ENCODE results near the gene KLHDC2. TPM values are rescaled to one million over a fixed set of nuclear protein-coding genes. Genes with fewer than 3 reads are reported as not detected.
"Not testable (repeated sequence)": the region's sequence is repeated elsewhere in the genome, so short reads cannot be mapped to it uniquely, and the experiment has no call there.

KLHDC2 gene, protein sequence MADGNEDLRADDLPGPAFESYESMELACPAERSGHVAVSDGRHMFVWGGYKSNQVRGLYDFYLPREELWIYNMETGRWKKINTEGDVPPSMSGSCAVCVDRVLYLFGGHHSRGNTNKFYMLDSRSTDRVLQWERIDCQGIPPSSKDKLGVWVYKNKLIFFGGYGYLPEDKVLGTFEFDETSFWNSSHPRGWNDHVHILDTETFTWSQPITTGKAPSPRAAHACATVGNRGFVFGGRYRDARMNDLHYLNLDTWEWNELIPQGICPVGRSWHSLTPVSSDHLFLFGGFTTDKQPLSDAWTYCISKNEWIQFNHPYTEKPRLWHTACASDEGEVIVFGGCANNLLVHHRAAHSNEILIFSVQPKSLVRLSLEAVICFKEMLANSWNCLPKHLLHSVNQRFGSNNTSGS
- total RNA-seq, result 10 to 100 TPM; 43.5 to 93.1 (median 65.3) TPM

DNA sequence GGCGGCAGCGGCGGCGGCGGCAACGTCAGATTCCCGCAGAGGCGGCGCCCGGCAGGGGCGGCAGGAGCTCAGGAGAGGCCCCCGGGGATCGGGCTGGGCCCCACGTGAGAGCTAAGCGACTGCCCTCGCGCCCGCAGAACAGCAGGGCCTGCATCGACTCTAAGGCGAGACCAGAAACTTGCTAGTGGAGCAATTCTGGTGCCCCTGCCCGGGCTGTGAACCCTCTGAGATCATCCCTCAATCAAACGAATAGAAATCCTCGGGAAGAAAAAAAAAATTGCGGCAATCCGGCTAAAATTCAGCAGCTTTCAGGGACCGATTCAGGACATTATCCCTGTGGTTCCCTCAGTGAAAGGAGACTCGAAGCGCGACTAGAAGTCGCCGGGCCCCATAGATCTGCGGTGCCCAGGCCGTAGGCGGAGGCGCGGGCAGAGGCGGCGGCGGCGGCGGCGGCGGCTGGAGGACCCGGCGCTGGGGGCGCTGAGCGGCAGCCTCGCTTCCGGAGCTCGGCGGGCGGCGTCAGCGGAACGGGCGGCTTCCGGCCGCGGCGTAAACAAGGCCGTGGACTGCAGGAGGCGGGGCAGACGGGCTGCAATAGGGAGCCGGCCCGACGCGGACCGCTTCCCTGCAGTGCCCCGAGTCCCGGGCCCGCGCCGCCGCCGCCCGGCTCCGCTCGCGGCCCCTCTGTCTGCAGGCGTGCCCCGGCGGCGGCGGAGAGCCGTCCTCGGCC, at the start of gene KLHDC2:
Gene KLHDC2 (plus strand): TSS at position 583 of the 730 bp plus-strand sequence. CDS start 316 bp downstream, outside the sequence.
- no peaks in the 10 kb centered on the region for H3K9me3 ChIP-seq
- 0% methylated on average over 50 of the region's 86 CpGs for WGBS
- peak within 1 kb of the TSS; percentile 100 for H3K27ac ChIP-seq
- H3K4me1 ChIP-seq, result peaks cover 30% of the 10 kb centered on the region
- H3K36me3 ChIP-seq, result peaks cover 6% of the 10 kb centered on the region
- DNase-seq (ENCODE audit: low spot score in 2 of 2), result peak; percentile 90 to 94
- peak; percentile 3 to 68 (median 14) for TF ChIP-seq POLR2AphosphoS5 (IDR thresholded peaks at IDR 0.05)
- no peak for TF ChIP-seq EP300 (IDR thresholded peaks at IDR 0.05)
- TF ChIP-seq, protein P1, sequence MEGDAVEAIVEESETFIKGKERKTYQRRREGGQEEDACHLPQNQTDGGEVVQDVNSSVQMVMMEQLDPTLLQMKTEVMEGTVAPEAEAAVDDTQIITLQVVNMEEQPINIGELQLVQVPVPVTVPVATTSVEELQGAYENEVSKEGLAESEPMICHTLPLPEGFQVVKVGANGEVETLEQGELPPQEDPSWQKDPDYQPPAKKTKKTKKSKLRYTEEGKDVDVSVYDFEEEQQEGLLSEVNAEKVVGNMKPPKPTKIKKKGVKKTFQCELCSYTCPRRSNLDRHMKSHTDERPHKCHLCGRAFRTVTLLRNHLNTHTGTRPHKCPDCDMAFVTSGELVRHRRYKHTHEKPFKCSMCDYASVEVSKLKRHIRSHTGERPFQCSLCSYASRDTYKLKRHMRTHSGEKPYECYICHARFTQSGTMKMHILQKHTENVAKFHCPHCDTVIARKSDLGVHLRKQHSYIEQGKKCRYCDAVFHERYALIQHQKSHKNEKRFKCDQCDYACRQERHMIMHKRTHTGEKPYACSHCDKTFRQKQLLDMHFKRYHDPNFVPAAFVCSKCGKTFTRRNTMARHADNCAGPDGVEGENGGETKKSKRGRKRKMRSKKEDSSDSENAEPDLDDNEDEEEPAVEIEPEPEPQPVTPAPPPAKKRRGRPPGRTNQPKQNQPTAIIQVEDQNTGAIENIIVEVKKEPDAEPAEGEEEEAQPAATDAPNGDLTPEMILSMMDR (IDR thresholded peaks at IDR 0.05), result peak in 1 of 2 donors; percentile 35
- peak; percentile 81 to 94 for TF ChIP-seq POLR2A (IDR thresholded peaks at IDR 0.05)
- peak within 1 kb of the TSS; percentile 99 for H3K4me3 ChIP-seq
- no peaks in the 10 kb centered on the region for H3K27me3 ChIP-seq

DNA sequence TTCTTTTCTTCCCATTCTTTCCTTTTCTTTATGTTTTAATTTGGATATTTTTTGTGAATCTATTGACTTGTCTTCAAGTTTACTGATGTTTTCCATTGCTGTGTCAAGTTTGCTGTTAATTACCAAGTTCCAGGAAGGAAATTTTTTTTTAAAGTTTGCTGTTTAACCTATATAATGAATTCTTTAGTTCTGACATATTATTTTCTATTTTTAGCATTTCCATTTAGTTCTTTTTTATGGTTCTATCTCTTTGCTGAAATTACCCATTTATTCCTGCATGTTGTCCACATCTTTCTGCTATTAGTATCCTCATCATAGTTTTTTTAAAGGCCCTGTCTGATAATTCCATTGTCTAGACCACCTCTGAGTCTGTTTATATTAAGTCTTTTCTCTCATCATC, 47.2 kb upstream of the KLHDC2 start:
- DNase-seq (ENCODE audit: low spot score in 2 of 2), result no peak
- TF ChIP-seq, protein P1 (IDR thresholded peaks at IDR 0.05), result no peak
- no peak for TF ChIP-seq POLR2AphosphoS5 (IDR thresholded peaks at IDR 0.05)
- no peak for TF ChIP-seq EP300 (IDR thresholded peaks at IDR 0.05)
- TF ChIP-seq POLR2A (IDR thresholded peaks at IDR 0.05), result no peak
- Histone ChIP-seq H3K36me3 (peaks cover 31% of the 10 kb centered on the region), H3K4me1 (no peaks in the 10 kb centered on the region), H3K9me3 (no peaks in the 10 kb centered on the region), H3K27me3 (no peaks in the 10 kb centered on the region), H3K27ac (no peak overlapping the region), H3K4me3 (no peak overlapping the region)

DNA sequence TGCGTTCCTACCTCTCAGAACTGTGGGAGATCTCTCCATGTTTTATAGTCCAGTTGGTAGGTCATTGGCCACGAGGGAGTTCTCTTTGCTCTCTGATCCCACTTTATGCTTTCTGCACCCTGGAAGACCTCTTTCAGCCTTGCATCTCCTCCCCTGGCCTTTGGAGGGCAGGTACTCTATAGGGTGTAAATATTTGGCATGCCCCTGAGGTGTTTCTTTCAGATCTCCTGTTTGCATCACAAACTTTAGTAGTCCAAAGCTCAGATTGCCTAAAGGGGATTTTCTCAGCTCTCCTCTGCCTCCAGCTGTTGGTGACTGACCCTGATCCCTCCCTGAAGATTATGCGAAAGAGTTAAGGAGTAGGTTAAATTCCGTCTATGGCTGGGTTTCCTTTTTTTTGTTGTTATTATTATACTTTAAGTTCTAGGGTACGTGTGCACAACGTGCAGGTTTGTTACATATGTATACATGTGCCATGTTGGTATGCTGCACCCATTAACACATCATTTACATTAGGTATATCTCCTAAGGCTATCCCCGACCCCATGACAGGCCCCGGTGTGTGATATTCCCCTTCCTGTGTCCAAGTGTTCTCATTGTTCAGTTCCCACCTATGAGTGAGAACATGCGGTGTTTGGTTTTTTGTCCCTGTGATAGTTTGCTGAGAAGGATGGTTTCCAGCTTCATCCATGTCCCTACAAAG, 46.1 kb upstream of the KLHDC2 start:
- H3K27me3 ChIP-seq; DNase-seq (ENCODE audit: low spot score in 2 of 2); H3K4me1 ChIP-seq; H3K27ac ChIP-seq; H3K4me3 ChIP-seq; H3K9me3 ChIP-seq: not testable (repeated sequence)
- H3K36me3 ChIP-seq, result peaks cover 39% of the 10 kb centered on the region
- 92% methylated on average over 9 of the region's 9 CpGs for WGBS

DNA sequence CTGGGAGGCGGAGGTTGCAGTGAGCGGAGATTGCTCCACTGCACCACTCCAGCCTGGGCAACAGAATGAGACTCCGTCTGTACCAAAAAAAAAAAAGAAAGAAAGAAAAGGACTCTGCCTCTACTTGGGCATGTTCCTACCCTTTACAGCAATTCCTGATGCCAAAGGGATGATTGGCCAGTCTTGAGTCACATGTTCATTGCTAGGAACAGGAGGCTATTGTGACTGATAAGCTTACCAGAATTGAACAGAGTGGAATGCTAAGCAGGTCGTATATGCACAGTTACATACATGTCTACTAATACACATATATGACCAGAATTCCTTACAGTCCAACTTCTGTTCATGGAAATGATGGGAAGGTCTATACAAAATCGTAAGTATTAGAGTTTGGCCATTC, 40.8 kb upstream of the KLHDC2 start:
- no peaks in the 10 kb centered on the region for H3K4me1 ChIP-seq
- no peaks in the 10 kb centered on the region for H3K27me3 ChIP-seq
- peaks cover 57% of the 10 kb centered on the region for H3K36me3 ChIP-seq
- no peak overlapping the region for H3K27ac ChIP-seq
- 88% methylated on average over 5 of the region's 5 CpGs for WGBS
- H3K9me3 ChIP-seq, result no peaks in the 10 kb centered on the region
- DNase-seq (ENCODE audit: low spot score in 2 of 2), result no peak
- H3K4me3 ChIP-seq, result no peak overlapping the region
- no peak for TF ChIP-seq EP300 (IDR thresholded peaks at IDR 0.05)
- TF ChIP-seq POLR2AphosphoS5 (IDR thresholded peaks at IDR 0.05), result no peak
- no peak for TF ChIP-seq POLR2A (IDR thresholded peaks at IDR 0.05)
- TF ChIP-seq, protein P1 (IDR thresholded peaks at IDR 0.05), result no peak

DNA sequence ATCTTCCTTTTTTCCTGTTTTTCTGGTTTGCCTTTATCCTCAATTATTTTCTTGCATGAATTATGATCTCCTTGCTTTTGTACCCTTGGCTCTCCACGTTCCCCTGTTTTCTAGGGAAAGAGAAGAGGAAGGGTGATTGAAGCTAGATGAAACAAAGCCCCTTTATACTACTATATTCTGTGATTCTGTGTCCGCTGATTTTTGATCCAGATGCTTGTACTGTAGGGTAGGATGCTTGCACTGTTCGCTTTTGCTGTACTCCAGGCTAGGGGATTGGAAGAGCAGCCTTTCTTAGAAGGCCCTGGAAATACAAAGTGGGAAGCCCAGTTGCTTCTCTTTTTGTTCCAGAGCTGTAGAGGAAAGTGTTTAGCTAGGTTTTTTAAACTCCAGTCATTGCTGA, 35.1 kb upstream of the KLHDC2 start:
- no peaks in the 10 kb centered on the region for H3K4me1 ChIP-seq
- H3K27me3 ChIP-seq, result no peaks in the 10 kb centered on the region
- H3K36me3 ChIP-seq, result peaks cover 43% of the 10 kb centered on the region
- no peak for DNase-seq (ENCODE audit: low spot score in 2 of 2)
- no peaks in the 10 kb centered on the region for H3K9me3 ChIP-seq
- no peak for TF ChIP-seq POLR2A (IDR thresholded peaks at IDR 0.05)
- TF ChIP-seq EP300 (IDR thresholded peaks at IDR 0.05), result no peak
- TF ChIP-seq POLR2AphosphoS5 (IDR thresholded peaks at IDR 0.05), result no peak
- TF ChIP-seq, protein P1 (IDR thresholded peaks at IDR 0.05), result no peak
- 83% methylated on average over 3 of the region's 3 CpGs for WGBS
- H3K27ac ChIP-seq, result no peak overlapping the region
- no peak overlapping the region for H3K4me3 ChIP-seq
